SH-SY5Y (cell line): ENCODE data around the gene DIPK1C.

Experiments
- GATA2 ChIP-seq: IDR thresholded peaks from 2 replicates; pipeline ENCODE4 v1.6.1; 2011; ENCODE audit warnings: mild to moderate bottlenecking, low read depth, low read length
- GATA3 ChIP-seq: IDR thresholded peaks from 2 replicates; pipeline ENCODE4 v1.6.1; 2011; ENCODE audit warnings: low read depth, mild to moderate bottlenecking, low read length, moderate library complexity

DNA sequence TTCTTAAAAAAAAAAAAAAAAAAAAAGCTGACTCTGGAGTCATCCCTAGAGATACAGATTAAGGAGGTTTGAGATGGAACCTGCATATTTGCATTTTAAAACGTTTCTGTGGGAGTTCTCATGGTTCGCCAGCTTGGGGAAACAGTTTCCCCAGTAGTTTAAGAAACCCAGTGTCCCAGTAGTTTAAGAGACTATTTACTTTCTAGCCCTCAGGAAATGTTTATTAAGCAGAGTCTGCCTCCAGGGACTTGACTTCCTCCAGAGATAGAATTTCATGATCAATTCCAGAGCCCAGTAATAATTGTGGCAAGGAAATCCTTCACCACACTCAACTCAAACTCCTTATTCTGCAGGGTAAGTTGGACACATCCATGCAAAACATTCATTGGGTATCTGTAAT lies 39.1 kb downstream of the DIPK1C start:
- TF ChIP-seq GATA2 (no peak), GATA3 (no peak)
